WERI-Rb-1 (cell line): ENCODE data around the gene VEGFA.

Experiments
- DNase-seq: peaks from one replicate; pipeline ENCODE4 v3.0.0-alpha.2; 2020
- H3K27ac ChIP-seq: fragments of 250-450 bp; sonication (Bioruptor Pico); 2 replicates; pipeline ENCODE4 v1.5.1; 2020; ENCODE audit warnings: mild to moderate bottlenecking, moderate library complexity
- H3K27me3 ChIP-seq: fragments of 250-450 bp; sonication (Bioruptor Pico); 2 replicates; pipeline ENCODE4 v1.5.1; 2021; ENCODE audit warnings: mild to moderate bottlenecking, low read depth, moderate library complexity; ENCODE audit not compliant: insufficient read depth, severe bottlenecking
- H3K36me3 ChIP-seq: fragments of 250-450 bp; sonication (Bioruptor Pico); 2 replicates; pipeline ENCODE4 v1.5.1; 2020; ENCODE audit warnings: mild to moderate bottlenecking, moderate library complexity
- H3K4me3 ChIP-seq: 2 replicates; pipeline ENCODE4 v1.5.1; 2011; ENCODE audit warnings: low read depth, mild to moderate bottlenecking, control low read depth, low read length
- H3K9me3 ChIP-seq: fragments of 250-450 bp; sonication (Bioruptor Pico); 2 replicates; pipeline ENCODE4 v1.5.1; 2021; ENCODE audit warnings: mild to moderate bottlenecking, moderate library complexity; ENCODE audit not compliant: severe bottlenecking
- CTCF ChIP-seq: IDR thresholded peaks from 2 replicates; pipeline ENCODE4 v1.5.1; 2011; ENCODE audit warnings: low read depth, mild to moderate bottlenecking, control low read depth, inconsistent platforms, low read length

The VEGFA gene

GRCh38 chr6:43778131-43778855, 8.3 kb downstream of the VEGFA start:
- Histone ChIP-seq H3K9me3 (no peaks in the 10 kb centered on the region), H3K4me3 (no peak overlapping the region), H3K27ac (no peak overlapping the region), H3K36me3 (peaks cover 38% of the 10 kb centered on the region), H3K27me3 (no peaks in the 10 kb centered on the region)
- TF ChIP-seq CTCF: no peak
- no peak for DNase-seq

- Histone ChIP-seq H3K4me3 (no peak overlapping the region), H3K27ac (no peak overlapping the region), H3K27me3 (no peaks in the 10 kb centered on the region), H3K9me3 (no peaks in the 10 kb centered on the region), H3K36me3 (peaks cover 46% of the 10 kb centered on the region)
- no peak for TF ChIP-seq CTCF
- DNase-seq: no peak
These were observed 9.2 kb downstream of the VEGFA start for GRCh38 chr6:43778976-43779851.

GRCh38 chr6:43779852-43780236, 9.8 kb downstream of the VEGFA start:
- Histone ChIP-seq H3K9me3 (no peaks in the 10 kb centered on the region), H3K36me3 (peaks cover 50% of the 10 kb centered on the region), H3K27ac (no peak overlapping the region), H3K4me3 (no peak overlapping the region), H3K27me3 (no peaks in the 10 kb centered on the region)
- TF ChIP-seq CTCF: no peak
- no peak for DNase-seq

- DNase-seq: no peak
- Histone ChIP-seq H3K27ac (no peak overlapping the region), H3K36me3 (peaks cover 54% of the 10 kb centered on the region), H3K27me3 (no peaks in the 10 kb centered on the region), H3K9me3 (no peaks in the 10 kb centered on the region), H3K4me3 (no peak overlapping the region)
- no peak for TF ChIP-seq CTCF
These were observed 10.3 kb downstream of the VEGFA start for GRCh38 chr6:43780293-43780692.

- Histone ChIP-seq H3K27ac (no peak overlapping the region), H3K4me3 (no peak overlapping the region), H3K27me3 (no peaks in the 10 kb centered on the region), H3K9me3 (no peaks in the 10 kb centered on the region), H3K36me3 (peaks cover 58% of the 10 kb centered on the region)
- DNase-seq: no peak
- no peak for TF ChIP-seq CTCF
These were observed 11.2 kb downstream of the VEGFA start for GRCh38 chr6:43780941-43781928.
